Ishikawa (cell line): ENCODE results near the gene MYRIP.
A peak's percentile ranks its signal among the peaks of the same experiment; 100 is the strongest.

Experiments used
- CEBPB ChIP-seq: IDR thresholded peaks from 2 replicates; pipeline ENCODE4 v1.6.1; 2012
- CREB1 ChIP-seq: IDR thresholded peaks from 2 replicates; pipeline ENCODE4 v1.6.1; 2012; ENCODE audit warnings: low read depth
- EGR1 ChIP-seq: IDR thresholded peaks from 2 replicates; pipeline ENCODE4 v1.6.1; 2012
- EP300 ChIP-seq: IDR thresholded peaks from 2 replicates; pipeline ENCODE4 v1.6.1; 2012; ENCODE audit warnings: borderline replicate concordance
- FOXM1 ChIP-seq: IDR thresholded peaks from 2 replicates; pipeline ENCODE4 v1.6.1; 2012; ENCODE audit warnings: low read depth, borderline replicate concordance
- NFIC ChIP-seq: IDR thresholded peaks from 2 replicates; pipeline ENCODE4 v1.6.1; 2012
- RAD21 ChIP-seq: IDR thresholded peaks from 2 replicates; pipeline ENCODE4 v1.6.1; 2012; ENCODE audit warnings: low read depth
- TAF1 ChIP-seq: IDR thresholded peaks from 2 replicates; pipeline ENCODE4 v1.6.1; 2012; ENCODE audit warnings: low read depth, mild to moderate bottlenecking
- TCF12 ChIP-seq: IDR thresholded peaks from 2 replicates; pipeline ENCODE4 v1.6.1; 2012; ENCODE audit warnings: low read depth
- TEAD4 ChIP-seq: IDR thresholded peaks from 2 replicates; pipeline ENCODE4 v1.6.1; 2012
- USF1 ChIP-seq: IDR thresholded peaks from 2 replicates; pipeline ENCODE4 v1.6.1; 2012
- YY1 ChIP-seq: IDR thresholded peaks from 2 replicates; pipeline ENCODE4 v1.6.1; 2012; ENCODE audit warnings: low read depth
- ZBTB7A ChIP-seq: IDR thresholded peaks from 2 replicates; pipeline ENCODE4 v1.6.1; 2012; ENCODE audit warnings: low read depth
- TF ChIP-seq, protein P1 (sequence below): IDR thresholded peaks from 2 replicates; pipeline ENCODE4 v1.6.1; 2012
- TF ChIP-seq, protein P2 (sequence below): IDR thresholded peaks from 2 replicates; pipeline ENCODE4 v1.6.1; 2012; ENCODE audit warnings: low read depth, mild to moderate bottlenecking

Gene MYRIP

DNA sequence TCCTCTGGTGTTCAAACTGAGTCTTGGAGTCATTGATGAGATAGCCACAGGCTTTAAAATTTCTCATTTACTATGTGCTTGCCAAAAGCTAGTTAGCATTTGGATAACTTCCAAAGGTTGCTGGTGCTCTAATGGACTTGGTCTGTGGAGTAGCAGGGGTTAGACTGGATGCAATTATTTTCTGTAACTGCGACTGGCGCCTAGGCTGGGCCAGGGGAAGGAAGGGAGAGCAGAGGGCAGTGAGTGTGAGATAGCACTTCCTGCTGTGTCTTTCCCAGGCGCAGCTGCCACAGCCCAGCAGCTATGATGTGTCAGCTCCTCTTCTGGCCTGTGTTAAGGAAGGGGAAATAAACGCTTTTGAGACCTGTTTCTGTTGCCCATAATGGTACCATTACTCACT lies 98.6 kb downstream of the MYRIP start:
- TF ChIP-seq EGR1 (no peak), TEAD4 (no peak), RAD21 (no peak), ZBTB7A (no peak), YY1 (no peak), FOXM1 (no peak), TCF12 (no peak), USF1 (no peak), CREB1 (no peak), CEBPB (no peak), EP300 (no peak)
- TF ChIP-seq, protein P1, sequence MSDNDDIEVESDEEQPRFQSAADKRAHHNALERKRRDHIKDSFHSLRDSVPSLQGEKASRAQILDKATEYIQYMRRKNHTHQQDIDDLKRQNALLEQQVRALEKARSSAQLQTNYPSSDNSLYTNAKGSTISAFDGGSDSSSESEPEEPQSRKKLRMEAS: no peak

DNA sequence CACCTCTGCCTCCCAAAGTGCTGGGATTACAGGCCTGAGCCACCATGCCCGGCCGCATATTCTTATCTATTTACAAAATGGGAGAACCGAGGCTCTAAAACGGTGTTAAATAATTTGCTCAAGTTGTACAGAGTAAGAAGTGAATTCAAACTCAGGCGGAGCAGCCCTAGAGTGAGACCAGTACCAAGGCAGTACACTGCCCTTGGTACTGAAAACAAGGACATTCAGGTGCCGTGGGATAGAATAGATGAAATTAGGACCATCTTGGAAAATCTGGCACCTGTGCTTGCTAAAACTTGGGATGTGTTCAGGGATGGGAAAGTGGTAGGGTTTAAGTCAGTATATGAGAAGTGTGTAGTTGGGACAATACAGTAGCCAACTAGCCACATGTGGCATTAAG lies 100.7 kb downstream of the MYRIP start:
- TF ChIP-seq, protein P1: no peak
- TF ChIP-seq, protein P2, sequence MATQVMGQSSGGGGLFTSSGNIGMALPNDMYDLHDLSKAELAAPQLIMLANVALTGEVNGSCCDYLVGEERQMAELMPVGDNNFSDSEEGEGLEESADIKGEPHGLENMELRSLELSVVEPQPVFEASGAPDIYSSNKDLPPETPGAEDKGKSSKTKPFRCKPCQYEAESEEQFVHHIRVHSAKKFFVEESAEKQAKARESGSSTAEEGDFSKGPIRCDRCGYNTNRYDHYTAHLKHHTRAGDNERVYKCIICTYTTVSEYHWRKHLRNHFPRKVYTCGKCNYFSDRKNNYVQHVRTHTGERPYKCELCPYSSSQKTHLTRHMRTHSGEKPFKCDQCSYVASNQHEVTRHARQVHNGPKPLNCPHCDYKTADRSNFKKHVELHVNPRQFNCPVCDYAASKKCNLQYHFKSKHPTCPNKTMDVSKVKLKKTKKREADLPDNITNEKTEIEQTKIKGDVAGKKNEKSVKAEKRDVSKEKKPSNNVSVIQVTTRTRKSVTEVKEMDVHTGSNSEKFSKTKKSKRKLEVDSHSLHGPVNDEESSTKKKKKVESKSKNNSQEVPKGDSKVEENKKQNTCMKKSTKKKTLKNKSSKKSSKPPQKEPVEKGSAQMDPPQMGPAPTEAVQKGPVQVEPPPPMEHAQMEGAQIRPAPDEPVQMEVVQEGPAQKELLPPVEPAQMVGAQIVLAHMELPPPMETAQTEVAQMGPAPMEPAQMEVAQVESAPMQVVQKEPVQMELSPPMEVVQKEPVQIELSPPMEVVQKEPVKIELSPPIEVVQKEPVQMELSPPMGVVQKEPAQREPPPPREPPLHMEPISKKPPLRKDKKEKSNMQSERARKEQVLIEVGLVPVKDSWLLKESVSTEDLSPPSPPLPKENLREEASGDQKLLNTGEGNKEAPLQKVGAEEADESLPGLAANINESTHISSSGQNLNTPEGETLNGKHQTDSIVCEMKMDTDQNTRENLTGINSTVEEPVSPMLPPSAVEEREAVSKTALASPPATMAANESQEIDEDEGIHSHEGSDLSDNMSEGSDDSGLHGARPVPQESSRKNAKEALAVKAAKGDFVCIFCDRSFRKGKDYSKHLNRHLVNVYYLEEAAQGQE: peak; percentile 22; the same call in 1 of the 2 replicates
- TF ChIP-seq TAF1 (no peak), TCF12 (no peak), USF1 (no peak)

DNA sequence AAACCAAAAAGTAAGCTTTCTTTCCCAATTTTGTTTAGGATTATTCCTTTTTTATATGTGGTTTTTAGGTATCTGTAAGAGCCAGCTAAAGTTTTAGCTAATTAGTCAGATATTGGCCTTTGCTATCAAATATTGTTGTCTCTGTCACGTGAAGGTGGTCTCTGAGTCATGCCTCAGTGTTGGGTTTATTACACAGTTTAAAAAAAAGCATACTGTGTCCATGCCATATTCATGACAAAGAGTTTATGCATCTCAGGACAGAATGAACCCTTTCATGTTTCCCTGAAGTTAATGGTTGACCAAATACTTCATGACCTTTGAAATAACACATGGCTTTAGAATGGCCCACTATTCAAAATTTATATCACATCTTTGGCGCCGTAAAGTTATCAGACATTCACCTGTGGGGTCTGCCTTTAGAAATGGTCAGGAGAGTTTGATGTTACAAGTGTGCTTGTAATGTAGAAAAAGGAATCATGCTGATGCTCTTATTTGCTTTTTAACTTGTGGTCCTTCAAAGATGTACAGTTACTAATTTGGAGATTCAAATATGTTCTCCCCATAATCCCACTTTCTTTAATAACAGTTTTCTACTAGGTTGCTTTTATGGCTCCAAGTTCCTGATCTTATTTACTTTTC lies 101.5 kb downstream of the MYRIP start:
- TF ChIP-seq NFIC (no peak), RAD21 (no peak), TEAD4 (no peak), CEBPB (no peak), YY1 (no peak)

- TF ChIP-seq YY1 (no peak), TCF12 (no peak), CREB1 (no peak), USF1 (no peak), ZBTB7A (no peak), RAD21 (no peak), NFIC (no peak)
- TF ChIP-seq, protein P2: no peak
Observed at GRCh38 chr3:39911465-39912309, 102.3 kb downstream of the MYRIP start.

DNA sequence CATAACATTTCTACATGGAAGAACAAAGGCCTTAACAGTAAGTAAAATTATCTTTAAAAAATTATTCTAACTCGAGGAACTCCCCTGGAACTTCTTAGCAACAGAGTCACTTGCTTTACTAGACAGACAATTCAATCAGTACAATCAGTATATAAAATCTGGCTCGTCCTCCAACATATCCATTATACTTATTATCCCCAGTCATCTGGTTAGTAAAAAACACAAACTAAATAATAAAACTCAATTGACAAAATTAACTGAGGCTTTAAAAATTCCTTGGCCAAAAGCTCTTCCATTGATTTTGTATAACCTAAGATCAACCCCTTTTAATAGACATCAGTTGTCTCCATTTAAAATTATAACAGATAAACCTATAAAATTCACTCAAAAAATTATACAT lies 105.6 kb downstream of the MYRIP start:
- TF ChIP-seq, protein P1: no peak
- TF ChIP-seq CREB1 (no peak), YY1 (no peak), EGR1 (no peak), RAD21 (no peak), TEAD4 (no peak), CEBPB (no peak), ZBTB7A (no peak), TAF1 (no peak), NFIC (no peak), TCF12 (no peak), USF1 (no peak)
- TF ChIP-seq, protein P2: no peak
